ELR (cell line): ENCODE data around the gene NOSTRIN.
"Not testable (repeated sequence)": the region's sequence is repeated elsewhere in the genome, so short reads cannot be mapped to it uniquely, and the experiment has no call there.

Experiments used
- DNase-seq: peaks from one replicate; pipeline ENCODE4 v3.0.0-alpha.2; 2015; ENCODE audit warnings: low read depth

Gene NOSTRIN, protein sequence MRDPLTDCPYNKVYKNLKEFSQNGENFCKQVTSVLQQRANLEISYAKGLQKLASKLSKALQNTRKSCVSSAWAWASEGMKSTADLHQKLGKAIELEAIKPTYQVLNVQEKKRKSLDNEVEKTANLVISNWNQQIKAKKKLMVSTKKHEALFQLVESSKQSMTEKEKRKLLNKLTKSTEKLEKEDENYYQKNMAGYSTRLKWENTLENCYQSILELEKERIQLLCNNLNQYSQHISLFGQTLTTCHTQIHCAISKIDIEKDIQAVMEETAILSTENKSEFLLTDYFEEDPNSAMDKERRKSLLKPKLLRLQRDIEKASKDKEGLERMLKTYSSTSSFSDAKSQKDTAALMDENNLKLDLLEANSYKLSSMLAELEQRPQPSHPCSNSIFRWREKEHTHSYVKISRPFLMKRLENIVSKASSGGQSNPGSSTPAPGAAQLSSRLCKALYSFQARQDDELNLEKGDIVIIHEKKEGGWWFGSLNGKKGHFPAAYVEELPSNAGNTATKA

DNA sequence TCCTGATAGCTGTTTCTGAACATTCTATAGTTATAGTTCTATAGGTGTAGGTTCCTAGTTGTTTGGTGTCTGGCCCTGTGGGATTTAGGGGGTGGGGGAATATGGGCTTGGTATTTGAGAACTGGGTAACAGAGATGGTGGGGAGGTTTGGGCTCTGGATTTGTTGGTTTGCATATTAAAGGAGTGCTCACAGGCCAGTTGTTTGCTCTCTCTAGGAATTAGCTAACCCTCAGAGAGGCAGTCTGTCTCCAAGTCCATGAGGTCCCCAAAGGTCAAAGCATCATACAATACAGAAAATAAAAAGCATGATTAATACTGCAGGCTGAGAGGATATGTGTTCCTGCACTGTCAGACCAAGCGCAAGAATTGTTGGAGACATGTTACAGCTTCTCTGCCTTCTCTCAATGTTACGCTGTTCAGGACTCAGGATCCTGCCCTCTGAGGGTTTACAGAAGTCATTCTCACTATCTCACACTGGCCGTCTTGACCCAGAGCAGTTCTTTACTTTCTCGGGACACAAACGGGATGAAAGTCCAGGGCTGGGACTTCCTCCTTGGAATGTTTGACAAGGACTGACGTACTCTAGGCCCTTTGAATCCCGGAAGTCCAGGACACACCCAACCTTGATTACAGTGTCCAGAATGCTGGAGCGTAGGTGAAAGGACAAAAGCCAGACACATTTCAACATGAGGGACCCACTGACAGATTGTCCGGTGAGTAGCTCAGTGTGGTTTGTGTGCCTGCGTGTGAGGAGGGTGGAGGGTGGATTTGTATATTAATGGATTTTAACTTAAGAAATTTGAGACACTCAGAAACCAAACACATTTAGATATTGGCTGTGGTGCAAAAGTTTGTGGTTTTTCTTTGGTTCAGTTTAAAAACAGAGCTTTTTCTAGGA, at the start of gene NOSTRIN:
TSS of gene NOSTRIN (plus strand) at position 677 of the 898 bp plus-strand sequence. CDS start at position 687, 10 bp downstream.
- no peak for DNase-seq

DNA sequence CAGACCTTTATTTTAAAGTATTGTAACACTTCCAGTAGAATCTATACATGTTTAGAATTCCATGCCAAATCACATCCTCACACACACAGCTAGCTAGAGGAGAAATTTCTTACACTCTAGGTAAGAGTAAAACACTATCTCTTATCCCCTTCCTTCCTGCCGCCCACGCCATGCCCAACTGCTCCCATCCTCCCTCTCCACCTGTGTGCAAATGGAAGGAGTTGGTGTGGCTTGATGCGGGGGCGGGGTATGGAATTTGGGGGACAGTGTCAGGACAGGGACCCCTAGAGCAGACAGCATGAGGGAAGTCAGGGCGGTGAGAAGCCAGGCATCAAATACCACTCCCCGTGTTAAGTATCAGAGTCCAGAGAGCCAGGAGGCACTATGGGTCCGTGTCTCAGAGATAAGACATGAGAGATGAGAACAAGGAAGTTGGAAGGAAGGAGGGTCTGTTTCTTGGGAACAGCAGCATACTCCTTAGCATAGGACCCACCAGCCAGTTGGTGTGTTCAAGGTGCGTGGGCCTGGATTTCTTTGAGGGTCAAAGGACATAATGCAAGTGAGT, 48.6 kb upstream of the NOSTRIN start:
- no peak for DNase-seq

DNA sequence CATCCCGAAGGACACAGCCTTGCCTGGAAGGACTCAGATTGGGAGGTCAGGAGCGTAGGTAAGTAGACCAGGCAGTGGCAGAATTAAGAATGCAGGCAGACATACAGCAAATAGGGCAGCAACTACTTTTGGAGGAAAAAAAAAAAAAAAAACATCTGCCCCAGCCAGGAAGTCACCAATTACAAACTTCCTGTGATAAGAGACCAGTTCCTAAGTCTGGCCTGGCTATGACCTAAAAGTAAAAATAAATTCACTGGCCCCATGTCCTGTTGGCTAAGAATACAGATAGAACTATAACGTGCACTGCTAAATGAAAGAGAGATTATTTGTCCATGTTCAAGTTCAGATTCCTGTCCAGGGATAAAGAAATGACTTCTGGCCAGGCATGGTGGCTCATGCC, 45.2 kb upstream of the NOSTRIN start:
- no peak for DNase-seq

DNA sequence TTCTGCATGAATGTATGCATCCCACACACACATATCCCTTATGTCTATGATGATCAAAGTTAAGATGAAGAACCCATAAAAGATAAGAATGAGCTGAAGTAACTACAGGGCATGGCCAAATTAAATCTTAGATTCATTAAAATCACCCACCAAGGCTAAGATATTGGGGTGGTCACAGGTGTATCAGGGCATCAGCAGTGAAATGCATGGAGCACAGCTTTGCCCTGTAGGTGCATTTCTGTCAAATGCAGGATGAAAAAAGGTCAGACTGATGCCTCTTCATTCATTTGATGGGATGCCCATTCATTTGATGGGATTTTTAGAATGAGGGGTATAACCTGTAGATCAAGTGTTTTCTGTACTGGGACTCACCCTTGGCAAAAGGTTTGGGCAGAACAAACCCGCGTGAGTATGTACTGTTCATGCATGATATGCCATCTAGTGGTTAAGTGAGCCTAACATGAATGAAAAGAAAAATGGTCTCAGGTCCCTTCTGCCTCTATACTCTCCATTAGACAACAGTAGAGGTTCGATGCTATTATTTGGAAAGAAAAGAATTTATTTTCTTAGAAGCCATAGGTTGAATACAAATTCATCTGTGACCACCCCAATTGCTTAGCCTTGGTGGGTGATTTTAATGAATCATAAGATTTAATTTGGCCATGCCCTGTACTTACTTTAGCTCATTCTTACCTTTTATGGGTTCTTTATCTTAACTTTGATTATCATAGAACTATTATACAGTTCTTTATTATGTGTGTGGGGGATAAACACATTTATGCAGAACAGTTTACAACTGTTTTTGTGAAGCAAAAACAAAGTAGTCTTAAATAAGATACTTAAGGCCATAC, 43.2 kb upstream of the NOSTRIN start:
- DNase-seq, result peak; percentile 70

DNA sequence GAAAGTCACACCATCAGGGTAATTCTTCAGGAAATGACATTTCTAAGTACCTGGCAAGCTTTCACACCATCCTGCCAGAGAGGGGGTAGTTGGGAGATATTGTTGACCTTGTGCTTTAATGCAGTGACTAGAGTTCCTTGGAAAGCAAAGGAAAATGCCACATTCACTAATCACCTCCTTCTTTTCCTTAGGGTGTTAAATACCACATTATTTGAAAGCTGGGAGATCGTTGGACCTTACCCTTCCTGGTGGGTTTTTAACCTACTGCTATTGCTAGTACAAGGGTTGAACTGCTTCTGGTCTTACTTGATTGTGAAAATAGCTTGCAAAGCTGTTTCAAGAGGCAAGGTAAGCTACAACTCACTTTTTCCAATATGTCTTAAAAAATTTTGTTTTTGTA, 37.0 kb upstream of the NOSTRIN start:
- no peak for DNase-seq

DNA sequence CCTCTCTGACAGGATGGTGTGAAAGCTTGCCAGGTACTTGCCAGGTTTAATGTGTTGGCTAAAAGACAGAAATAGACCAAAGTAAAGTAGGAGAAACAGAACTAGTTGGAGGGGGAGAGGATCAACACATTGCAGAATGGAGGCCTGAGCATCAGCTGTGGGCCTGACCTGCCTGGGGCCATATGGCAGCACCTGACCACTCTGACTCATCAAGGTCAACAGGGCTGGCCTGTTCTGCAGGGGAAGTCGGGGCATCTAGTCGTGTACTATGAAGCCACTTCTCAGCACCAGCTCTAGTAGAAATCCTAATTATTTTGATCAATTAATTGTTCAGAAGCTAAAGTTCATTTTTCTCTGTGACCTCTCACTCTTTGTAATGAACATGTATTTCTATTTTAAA, 35.8 kb upstream of the NOSTRIN start:
- DNase-seq, result peak; percentile 41

DNA sequence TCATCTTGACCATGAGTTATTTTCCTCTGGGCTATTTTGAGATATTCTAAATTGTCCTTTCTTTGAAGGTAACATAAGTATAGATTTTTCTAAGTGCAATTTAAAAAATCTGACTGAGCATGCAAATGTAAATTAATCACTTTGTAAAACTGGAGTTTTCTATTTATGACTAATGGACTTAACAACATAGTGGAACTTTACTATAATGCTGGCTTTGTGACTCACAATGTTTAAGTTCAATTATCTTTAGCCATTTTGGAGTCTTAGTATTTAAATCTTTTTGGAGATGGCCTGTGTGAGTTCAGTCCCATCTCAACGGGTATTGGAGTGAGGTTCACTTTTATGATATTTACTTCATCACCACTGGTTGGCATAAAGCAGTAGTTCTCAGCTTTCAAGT, 35.2 kb upstream of the NOSTRIN start:
- DNase-seq, result peak; percentile 51

DNA sequence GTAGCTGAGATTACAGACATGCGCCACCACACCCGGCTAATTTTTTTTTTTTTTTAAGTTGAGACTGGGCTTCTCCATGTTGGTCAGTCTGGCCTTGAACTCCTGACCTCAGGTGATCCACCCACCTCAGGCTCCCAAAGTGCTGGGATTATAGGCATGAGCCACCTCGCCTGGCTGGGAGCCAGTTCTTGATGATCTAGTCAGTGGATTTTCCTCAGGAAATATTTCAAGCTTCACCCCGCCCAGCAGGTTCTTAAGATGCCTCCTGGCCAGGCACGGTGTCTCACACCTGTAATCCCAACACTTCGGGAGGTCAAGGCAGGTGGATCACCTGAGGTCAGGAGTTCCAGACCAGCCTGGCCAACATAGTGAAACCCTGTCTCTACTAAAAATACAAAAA, 34.1 kb upstream of the NOSTRIN start:
- not testable (repeated sequence) for DNase-seq

DNA sequence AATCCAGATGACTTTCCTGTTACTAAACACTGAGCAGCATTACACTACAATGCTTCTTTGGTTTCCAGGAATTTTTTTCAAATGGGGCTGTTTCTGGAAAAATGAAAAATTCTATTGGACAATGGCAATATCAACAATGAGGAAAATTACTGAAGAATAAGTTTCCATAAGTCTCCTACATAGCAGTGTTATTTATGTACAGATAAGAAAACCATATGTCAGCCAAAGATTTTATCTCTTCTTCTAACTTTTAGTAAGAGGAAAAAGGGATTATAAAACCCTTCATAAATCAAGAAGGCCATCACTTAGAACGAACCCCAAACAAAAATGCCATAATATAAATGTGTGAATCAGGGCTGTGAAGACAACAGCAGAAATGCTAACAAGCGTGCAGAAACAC, 31.6 kb upstream of the NOSTRIN start:
- no peak for DNase-seq

DNA sequence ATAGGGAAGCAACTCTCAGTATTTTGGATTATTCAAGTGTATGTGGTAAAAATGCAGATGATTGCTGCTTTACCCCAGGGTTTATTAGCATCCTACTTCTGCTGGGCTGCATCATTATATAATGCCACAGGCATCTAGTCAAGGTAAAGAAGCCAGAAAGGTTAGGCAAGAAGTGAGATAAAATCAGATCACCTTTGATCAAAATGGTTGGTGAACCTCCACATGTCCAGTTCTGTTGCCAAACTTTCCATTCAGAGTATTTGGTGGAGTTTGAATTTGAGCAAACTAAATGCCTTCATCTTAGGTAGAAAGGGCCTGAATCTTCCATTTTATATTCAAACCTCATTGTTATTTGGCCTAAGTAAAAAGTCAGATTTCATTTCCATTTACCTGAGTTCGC, 29.7 kb upstream of the NOSTRIN start:
- no peak for DNase-seq

DNA sequence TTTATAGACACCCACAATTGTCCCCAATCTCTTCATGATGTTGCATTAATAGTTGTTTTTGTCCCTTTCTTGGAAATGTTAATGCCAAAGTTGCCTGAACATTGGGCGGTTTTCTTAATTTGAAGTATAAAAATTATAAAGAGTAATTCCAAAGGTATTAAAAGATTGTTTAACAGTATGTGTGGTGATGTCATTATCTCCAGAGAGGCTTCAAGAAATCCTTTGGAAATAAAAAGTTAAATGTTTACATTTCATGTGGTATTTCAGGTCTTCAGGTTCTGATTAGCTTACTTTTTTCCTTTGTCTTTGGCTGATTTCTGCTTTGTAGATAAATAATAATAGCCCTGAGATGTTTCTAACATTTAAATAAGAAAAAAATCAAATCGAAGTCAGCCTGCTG, 29.3 kb upstream of the NOSTRIN start:
- DNase-seq, result no peak

DNA sequence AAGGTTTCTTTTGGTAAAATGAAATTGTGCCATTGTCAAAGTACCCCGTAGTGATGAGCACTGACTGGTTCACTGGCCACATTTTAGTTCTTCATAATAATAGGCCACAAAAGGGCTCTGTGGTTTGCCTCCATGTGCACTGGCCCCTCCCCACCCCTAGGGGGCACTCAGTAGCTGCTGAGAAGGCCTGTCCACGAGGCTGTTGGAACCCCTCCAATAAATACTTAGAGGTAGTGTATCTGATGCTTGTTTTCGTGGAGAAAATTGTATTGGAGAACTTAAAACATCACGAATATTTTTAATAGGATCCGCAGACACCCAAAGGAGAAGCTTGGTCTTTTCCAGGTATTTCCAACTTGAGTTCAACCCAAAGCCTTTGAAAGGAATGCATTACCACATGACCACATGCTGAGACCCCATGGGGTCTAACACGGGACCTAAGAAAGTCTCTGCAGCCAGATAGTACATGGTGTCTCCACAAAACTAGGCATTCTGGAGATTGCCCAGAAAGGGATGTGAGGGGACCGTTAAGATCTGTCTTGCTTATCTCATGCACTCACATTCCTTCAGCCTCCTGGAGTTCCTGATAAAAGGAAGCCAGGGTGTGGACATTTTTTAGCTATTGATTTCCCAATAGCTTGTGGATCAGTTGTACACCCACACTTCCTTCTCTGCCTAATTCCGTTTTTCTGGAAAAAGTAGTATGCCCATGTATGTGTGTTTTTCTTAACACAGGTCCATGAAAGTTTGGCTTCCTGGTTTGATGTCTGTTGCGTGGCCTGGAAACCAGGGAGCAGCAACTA, 28.5 kb upstream of the NOSTRIN start:
- DNase-seq, result peak; percentile 84

DNA sequence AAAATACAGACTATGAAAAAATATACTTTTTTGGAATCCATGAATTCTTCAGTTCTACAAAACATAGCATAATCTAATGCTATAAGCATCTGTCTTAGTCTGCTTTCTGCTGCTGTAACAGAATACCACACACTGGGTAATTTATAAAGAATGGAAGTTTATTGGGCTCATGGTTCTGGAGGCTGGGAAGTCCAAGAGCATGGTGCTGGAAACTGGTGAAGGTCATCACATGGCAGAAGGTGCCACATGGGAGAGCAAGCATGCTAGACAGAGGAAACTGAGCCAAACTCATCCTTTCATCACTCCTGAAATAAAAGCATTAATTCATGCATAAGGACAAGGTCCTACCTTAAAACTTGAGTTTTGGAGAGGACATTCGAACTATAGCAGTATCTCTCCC, 26.6 kb upstream of the NOSTRIN start:
- no peak for DNase-seq

DNA sequence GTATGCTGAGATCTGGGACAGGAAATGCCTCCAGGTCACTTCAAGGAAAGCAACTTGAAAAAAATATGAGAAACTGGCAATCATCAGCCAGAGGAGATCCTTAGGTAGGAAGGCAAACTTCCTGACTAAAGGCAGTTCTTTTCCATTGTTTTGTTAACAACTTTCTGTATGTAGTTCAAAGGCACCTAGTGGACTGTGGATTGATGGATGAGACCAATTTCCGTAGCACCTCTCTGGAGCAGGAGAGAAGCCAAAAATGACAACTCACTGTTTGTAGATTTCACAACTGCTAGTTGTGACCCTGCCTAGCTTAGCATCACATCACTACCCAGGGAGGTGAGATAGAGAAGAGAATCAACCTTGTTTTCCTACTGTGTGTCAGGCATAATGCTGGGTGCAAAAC, 21.8 kb upstream of the NOSTRIN start:
- no peak for DNase-seq

DNA sequence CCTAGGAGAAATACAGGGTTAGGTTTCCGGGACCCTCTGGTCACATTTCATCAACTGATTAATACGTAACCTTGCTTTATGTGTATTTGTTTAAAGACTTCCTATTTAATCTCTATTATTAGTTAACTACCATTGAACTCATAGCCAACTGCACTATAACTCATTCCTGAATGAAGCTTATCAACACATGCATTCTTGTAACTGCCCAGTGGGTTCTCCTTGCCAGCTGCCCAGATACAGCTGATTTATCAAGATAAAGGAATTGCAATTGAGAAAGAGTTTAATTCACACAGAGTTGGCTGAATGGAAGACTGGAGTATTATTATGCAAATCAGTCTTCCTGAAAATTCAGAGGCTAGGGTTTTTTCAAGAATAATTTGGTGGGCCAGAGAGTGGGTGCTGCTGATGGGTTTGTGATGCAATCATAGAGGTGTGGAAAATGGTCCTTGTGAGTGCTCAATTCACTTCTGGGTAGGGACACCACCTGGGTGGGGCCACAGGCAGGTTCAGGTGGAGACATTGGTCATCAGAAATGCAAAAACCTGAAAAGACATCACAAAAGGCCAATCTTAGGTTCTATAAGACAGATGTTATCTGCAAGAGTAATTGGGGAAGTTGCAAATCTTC, 21.1 kb upstream of the NOSTRIN start:
- no peak for DNase-seq

DNA sequence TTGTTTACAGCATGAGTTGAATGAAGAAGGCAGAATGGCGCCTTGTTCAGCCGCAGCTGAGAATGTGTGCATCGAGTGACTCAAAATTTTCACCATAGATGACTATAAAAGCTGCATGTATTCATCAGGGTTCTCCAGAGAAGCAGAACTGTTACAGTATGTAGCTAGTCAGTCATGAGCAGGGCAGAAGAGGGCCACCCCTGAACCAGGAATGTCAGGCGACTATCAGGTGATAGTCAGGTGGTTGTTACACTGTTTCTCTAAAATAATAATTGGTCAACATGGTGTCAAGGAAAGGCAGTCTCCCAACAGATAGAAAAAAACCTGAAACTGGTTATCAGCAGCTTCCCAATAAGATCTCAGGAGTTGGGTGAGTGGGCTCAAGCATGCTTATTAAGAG, 20.2 kb upstream of the NOSTRIN start:
- DNase-seq, result no peak

DNA sequence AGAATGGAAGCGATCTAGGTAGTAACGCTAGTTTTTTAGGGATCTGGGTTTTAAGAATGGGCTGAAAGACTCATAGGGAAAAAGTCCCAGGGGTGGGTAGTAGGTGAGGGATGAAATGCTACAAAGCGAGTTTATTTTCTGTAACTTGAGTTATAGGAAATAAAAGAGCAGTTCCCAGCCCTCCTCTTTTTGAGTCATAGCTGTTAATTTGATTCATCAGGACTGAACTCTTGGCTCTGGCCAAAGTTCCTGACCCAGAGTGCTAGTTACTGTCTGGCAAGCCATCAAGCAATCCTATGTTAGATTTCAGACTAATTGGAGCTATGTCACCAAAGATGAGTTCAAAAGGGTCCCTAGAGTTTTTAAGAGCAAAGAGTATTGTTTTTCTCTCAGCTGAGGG, 17.4 kb upstream of the NOSTRIN start:
- DNase-seq, result no peak

DNA sequence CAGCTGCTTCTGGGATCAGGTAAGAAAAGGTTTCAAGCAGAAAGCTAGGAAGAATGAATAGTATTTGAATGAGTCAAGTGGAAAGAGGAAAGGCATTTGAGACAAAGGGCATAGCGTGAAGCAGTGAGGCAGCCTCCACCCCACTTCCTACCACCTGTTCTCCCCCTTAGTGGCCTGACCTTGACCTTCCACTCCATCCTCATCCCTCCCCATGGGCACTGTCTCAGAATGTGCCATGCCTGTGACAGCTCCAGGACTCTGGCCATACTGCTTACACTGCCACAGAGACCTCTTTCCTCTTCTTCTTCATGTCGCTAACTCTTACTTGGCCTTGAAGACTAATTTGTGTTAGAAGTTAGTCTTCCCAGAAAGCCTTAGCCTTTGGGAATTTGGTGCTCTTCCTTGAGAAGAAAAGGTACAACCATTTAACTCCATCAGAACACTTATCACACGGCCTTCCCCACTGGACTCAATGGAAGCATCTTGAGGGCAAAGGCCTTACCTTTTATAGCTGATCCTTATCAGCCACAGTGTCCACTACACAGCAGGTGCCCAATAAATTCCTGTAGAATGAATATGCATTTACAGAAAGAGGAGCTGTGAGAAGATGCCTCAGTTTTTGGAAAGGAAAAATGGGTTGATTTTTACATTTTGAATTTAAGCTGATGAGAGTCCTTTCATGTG, 15.2 kb upstream of the NOSTRIN start:
- no peak for DNase-seq

DNA sequence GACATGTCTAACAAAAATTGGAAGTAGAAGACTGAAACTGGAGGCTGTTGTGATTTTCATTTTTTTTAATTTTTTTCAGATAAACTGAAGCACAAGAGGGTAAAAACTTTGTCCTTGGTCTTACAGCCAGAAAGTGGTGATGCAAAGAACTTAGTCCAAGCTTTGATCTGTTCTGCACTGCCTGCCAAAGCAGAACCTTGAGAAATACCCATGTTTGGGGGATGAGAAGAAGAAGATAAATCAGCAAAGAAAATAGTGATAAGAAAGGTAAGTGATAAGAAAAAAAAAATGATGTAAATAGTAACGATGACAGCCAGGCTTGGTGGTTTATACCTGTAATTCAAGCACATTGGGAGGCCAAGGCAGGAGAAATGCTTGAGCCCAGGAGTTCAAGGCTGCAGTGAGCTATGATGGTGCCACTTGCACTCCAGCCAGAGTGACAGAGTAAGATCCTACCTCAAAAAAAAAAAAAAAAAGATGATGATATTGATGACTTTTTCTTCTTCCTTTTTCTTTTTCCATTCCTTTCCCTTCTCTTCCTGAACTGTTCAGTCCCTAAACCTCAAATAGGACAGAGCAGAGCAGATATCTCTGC, 14.6 kb upstream of the NOSTRIN start:
- DNase-seq, result no peak
